HG02885 (cell line): Measurements from ENCODE around the gene NECTIN2.

ENCODE experiments used
- ATAC-seq: cut with Tn5 transposase; IDR thresholded peaks from one replicate; pipeline ENCODE4 v1.9.1; 2021; ENCODE audit warnings: mild to moderate bottlenecking; ENCODE audit not compliant: unreplicated experiment, poor library complexity

The NECTIN2 gene

DNA sequence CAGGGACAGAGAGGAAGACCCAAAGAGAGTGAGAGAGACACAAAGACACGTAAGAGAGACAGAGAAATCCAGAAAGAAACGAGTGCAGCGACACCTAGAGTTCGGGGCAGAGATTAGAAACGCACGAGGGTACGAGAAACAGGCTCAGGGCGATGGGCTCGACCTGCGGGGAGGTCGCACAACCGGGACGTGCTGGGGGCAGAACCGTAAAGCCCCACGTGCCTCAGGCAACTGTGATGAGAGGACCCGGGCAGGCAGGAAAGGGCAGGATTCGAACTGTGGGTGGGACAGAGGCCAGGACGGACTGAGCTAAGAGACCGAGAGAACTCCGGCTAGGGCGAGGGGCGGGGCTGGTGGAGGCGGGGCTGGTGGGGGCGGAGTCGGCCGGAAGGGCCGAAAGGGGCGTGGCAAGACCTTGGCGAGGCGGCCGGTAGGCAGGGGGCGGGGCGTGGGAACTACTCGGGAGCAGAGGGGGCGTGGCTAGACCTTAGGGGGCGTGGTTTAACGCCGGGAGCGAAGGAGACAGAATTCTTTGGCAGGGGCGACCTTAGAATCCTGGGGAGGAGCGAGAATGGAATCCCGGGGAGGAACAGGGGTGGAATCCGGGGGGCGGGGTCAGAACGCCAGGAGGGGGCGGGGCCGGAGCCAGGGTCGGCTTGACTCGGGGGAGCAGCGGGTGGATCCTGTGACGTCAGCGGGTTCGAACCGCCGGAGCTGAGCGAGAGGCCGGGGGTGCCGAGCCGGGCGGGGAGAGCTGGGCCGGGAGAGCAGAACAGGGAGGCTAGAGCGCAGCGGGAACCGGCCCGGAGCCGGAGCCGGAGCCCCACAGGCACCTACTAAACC lies at the start of gene NECTIN2:
TSS of gene NECTIN2 (plus strand) at position 686 of the 843 bp plus-strand sequence. CDS start 229 bp downstream, outside the sequence.
- peak; percentile 44 for ATAC-seq

DNA sequence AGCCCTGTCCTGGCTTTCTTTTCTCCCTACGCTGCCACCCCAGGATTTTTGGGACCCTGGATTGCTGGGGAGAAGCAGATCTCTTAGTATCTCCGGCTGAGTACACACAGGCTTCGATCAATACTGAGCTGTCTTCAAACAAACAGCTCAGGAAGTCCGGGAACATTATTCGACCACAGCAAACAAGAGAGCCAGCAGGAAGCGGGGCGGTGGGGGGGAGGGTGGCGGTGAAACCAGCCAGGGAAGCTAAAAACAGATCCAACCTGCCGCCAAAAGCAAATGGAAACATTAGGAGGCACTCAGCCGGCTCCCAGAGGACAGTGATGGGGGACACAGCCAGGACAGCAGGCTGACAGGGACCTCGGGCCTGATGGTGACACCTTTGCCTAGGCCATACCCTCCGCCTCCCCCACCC lies 49.4 kb upstream of the NECTIN2 start:
- no peak for ATAC-seq

DNA sequence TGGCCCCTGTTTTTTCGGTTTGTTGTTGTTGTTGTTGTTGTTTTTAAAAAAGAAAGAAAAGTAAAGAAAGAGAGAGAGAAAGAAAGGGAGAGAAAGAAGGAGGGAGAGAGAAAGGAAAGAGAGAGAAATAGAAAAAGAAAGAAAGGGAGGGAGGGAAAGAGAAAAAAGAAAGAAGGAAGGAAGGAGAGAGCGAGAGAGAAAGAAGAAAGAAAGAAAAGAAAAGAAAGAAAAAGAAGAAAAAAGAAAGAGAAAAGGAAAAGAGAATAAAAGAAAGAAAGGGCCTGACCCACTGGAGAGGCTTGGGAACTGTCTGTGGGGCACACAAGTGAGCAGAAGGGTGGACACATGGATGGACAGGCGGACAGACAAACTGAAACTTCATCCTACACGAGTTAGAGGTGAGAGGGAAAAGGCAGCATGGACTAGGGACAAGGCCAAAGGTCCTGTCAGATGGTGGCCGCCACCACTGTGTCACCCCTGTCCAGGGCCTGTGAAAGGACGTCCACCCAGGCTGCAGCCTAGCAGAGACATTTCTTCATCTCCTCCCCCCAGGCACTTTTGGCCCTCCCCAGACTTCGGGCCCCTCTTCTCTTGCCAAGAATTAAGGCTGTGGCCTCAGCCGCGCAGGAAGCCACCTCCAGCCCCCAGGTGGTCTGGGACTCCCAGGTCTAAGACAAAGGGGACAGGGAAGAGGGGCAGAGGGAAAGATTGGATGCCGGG lies 46.3 kb upstream of the NECTIN2 start:
- no peak for ATAC-seq

DNA sequence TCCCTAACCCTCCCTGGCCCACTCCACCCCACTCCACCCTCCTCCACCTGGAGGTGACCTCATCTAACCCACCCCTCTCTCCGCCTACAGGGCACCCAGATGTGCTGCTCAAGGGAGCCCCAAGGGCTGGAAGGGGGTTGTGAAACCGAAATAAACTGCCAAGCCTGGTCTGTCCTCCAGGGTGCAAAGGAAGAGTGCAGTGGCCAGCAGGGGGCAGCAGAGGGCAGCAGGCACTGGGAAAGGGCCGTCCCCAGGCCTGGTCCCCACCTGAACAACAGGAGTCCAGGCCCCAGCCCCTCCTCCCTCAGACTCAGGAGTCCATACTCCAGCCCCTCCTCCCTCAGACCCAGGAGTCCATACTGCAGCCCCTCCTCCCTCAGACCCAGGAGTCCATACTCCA lies 45.6 kb upstream of the NECTIN2 start:
- peak; percentile 75 for ATAC-seq

DNA sequence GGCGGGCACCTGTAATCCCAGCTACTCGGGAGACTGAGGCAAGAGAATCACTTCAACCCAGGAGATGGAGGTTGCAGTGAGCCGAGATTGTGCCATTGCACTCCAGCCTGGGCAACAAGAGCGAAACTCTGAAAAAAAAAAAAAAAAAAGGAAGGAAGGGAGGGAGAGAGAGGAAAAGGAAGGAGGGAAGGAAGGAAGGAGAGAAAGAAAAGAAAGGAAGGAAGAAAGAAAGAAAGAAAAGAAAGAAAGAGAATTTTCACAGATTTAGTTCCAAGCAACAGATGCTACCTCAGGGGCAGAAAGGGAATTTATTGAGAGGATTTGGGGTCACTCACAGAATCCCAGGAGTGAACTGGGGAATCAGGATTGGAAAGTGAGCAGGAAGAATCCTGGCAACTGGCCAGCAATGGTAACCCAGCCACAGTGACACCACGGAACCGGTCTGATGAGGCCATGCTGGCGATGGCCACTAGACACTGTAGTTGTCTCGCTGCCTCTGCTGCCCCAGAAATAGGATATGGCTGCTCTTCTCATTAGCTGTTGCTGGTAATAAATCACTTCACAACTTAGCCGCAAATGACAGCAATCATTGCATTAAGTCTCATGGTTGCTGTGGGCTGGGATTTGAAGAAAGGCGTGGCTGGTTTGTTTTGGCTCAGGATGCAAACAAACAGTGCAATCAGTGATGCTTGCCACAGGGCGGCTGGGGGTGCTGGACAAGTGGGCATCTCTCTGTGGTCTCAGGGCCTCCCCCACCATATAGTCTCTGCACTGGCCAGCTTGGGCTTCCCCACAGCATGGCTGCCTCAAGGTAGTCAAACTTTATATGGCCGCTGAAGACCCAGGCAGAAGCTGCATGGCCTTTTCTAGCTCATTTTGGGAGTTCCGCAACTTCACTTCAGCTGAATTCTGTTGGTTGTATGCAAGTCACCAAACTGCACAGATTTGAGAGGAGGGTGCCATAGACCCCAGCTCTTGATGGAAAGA lies 42.4 kb upstream of the NECTIN2 start:
- ATAC-seq = no peak

DNA sequence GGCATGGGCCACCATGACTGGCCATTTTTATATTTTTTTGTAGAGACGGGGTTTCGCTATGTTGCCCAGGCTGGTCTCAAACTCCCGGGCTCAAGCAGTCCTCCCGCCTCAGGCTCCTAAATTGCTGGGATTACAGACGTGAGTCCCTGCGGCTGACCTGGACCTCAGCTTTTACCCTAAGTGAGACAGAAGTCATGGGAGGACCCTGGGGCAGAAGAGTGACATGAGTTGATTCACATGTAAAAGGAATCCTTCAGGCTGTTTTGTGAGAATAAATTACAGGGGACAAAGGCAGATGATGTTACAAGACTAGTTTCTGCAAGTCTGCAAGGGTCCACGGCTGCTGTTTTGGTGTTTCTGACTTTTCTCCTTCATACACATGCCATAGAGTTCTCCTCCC lies 39.8 kb upstream of the NECTIN2 start:
- ATAC-seq = no peak

DNA sequence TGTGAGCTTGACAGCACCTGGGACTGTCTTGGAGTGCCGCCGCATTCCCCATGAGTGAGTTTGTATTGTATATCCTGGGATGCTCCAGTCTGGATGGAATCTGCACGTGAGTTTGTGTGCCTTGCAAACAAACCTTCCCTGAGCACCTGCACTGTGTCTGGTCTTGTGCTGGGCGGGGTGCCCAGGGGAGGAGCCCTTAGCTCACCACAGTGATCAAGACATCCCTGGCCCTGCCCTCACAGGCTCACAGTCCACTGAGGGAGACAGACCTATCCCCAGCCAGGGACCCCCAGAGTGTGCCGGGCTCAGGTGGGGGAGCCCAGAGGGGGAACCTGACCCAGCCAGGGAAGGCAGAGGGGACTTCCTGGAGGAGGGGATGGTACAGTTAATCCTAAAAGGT lies 38.9 kb upstream of the NECTIN2 start:
- ATAC-seq = no peak

DNA sequence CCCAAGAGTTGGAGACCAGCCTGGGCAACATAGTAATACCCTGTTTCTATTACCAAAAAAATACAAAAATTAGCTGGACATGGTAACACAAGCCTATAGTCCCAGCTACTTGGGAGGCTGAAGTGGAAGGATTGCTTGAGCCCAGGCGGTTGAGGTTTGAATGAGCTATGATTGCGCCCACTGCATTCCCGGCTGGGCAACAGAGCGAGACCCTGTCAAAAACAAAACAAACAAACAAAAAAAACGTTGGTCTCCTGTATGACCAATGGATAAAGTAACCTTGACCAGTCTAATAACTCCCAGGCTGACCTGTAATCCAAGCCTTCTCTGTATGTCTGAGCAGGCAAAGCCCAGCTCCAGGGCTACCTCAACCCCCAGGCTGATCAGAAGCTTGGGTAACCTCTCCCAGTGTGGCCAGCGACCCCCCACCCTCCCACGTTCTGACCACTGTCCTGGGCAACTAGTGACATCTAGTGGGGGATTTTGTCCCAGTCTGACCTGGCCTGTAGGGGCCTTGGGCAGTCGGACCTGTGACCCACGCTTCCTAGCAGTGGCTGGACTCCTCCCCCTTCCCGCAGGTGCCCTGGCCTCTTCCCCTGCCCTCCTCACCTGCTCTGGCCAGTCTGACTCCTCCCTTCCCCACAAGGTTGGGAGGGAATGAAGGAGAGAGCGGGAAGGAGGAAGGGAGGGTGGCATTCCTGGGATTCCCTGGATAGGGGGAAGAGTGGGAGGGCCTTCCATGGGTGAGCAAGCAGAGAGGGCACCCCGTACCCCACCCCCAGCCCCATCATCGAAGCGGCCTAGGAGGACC lies 38.2 kb upstream of the NECTIN2 start:
- no peak for ATAC-seq

DNA sequence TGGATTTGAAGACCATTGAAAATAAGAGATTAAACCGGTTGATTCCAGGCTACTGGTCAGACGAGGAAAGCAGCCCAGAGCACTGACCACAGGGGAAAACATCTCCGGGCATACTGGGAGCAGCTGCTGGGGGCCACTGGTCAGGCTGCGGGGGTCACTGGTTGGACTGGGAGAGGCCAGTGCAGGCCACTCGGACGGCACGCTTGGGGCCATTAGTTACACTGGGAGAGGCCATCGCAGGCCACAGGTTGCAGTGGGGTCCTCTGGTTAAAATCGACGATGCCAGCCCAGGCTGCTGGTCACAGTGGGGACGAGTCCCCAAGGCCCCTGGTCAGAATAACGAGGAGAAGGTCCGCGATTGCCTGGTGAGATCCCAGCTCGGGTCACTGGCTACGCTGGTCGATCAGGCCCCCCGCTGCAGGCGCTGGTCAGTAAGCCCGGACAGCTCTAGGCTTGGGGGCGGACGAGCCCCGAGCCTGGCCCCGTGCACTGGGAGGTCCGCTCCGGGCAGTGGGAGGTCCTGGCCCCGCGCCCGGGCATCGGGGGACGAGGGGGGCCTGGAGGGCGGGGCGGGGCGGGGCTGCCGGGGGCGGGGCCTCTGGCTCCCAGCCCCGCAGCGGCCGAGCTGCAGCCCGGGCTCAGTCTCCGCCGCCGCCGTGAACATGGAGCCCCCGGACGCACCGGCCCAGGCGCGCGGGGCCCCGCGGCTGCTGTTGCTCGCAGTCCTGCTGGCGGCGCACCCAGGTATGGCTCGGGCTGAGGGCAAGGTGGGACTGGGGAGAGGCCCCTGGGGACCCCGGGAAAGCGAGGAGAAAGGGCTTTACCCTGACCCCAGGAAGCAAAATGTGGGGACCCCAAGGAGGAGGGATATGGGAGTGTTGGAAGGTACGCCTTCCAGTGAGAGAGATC lies 37.4 kb upstream of the NECTIN2 start, which contains the start of gene BCAM:
TSS of gene BCAM (plus strand) at position 641 of the 909 bp plus-strand sequence. CDS start at position 663, 22 bp downstream.
- ATAC-seq = no peak

DNA sequence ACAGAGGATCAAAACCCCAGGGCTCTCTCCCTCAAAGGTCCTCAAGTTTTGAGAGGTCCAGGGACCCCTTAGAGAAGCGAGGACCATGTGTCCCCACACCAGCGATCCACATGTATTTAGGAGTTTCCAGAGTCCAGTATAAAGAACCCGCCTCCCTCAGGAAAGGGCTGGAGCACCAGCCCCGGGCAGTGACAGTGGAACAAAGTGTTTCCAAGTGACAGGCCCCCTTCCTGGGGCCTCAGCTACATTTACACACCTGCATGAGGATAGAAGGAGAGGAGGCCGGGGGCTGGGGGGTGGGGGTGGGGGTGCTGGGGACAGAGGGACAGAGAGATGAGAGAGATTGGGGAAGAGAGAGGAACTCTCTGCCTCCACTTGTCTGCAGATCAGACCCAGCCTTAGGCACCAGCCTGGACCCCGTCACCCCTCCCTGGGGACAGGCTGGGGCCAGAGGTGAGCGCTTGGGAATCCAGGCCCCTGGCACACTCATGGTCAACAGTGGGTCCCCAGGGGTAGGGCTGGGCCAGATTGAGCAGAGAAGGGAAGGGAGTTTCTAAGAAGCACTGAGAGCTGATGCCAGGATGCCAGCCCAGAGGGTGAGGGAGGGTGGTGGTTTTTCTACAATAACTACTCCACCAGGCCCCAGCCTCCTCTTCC lies 36.4 kb upstream of the NECTIN2 start:
- ATAC-seq = no peak

DNA sequence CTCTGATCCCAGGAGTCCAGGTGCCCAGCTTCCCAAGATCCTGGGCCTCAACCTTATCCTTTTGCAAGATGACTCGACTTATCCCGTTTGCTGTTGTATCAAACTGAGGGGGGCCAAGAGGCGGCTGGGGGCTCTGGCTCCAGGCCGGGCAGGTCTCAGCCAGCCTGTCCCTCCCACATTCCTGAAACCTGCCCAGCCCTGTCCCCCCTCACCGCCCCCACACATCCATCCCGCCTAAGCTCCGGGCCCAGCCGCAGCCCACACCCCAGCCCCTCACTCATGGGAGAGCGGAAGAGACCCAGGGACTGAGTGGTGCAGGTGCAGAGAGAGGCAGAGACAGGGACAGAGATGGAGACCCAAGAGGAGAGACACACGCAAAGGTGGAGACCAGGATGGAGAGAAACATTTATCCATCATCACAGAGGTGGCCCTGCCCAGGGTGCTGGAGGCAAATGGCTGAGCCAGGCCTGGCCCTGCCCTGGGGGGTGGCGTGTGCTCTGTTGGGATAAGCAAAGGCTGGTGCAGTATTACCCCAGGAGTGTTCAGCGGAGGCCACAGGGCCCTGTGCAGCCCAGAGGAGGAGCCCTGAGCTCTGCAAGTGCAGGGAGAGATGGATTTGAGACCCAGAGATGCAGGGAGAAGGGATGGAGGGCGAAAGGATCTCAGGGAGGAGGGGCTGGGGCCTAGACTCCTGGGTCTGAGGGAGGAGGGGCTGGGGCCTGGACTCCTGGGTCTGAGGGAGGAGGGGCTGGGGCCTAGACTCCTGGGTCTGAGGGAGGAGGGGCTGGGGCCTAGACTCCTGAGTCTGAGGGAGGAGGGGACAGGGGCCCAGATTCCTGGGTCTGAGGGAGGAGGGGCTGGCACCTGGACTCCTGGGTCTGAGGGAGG lies 35.6 kb upstream of the NECTIN2 start:
- no peak for ATAC-seq

DNA sequence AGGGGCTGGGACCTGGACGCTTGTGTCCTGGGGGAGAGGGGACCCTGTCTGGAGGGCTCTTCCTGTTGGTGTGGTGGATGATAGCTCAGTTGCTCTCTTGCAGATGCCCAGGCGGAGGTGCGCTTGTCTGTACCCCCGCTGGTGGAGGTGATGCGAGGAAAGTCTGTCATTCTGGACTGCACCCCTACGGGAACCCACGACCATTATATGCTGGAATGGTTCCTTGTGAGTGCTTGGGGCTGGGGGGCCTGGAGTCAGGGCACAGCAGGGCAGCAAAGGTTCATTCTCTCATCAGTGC lies 35.0 kb upstream of the NECTIN2 start:
- no peak for ATAC-seq

DNA sequence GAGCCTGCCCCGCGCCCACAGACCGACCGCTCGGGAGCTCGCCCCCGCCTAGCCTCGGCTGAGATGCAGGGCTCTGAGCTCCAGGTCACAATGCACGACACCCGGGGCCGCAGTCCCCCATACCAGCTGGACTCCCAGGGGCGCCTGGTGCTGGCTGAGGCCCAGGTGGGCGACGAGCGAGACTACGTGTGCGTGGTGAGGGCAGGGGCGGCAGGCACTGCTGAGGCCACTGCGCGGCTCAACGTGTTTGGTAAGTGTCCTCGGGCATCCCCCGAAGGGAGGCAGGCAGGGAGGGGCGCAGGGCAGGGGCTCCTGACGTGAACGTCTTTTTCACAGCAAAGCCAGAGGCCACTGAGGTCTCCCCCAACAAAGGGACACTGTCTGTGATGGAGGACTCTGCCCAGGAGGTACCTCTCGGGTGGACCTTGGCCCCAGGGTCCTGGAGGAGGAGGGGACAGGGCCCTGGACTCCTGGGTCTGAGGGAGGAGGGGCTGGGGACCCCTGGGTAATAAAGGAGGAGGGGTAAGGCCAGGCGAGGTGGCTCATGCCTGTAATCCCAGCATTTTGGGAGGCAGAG lies 33.9 kb upstream of the NECTIN2 start:
- no peak for ATAC-seq

DNA sequence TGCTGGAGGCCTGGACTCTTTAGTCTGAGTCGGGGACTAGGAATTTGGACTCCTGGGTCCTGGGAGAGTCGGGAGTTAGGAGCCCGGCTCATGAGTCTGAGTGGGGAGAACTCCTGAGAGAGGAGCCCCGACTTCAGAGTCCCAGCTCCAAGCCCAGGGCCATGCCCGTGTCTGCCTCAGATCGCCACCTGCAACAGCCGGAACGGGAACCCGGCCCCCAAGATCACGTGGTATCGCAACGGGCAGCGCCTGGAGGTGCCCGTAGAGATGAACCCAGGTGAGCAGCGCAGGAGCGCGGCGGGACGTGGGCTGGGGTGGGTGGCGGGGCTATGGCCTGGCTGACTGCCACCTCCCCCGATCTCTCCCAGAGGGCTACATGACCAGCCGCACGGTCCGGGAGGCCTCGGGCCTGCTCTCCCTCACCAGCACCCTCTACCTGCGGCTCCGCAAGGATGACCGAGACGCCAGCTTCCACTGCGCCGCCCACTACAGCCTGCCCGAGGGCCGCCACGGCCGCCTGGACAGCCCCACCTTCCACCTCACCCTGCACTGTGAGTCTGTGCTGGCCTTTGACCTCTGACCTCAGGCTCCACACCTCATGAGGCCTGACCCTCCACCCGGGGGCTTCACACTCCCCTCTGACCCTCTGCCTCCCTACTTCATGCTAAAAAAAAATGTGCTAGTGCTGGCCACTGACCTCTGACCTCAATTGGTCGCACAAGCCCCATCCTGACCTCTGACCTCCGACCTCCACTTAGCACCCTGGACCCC lies 32.8 kb upstream of the NECTIN2 start:
- ATAC-seq = no peak

DNA sequence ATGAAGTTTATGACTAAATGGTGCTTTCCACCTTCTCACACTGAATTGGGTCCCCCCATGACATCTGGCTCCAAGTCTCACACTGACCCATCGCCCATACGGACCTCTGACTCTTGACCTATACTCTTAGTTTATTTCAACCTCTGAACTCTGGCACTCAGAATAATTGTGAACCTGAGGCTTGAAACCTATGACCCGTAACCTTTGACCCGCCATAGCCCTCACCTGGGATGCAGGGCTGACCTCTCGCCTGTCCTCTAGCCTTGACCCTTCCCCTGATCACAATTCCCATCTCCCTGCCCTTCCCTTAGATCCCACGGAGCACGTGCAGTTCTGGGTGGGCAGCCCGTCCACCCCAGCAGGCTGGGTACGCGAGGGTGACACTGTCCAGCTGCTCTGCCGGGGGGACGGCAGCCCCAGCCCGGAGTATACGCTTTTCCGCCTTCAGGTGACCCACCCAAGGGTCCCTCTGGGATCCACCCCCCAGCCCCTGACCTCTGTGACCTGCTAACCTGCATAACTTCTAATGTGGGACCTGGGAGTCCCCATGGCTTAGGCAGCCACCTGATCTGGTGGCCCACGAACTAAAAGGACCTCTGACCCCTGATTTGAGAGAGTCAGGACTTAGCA lies 32.1 kb upstream of the NECTIN2 start:
- no peak for ATAC-seq

DNA sequence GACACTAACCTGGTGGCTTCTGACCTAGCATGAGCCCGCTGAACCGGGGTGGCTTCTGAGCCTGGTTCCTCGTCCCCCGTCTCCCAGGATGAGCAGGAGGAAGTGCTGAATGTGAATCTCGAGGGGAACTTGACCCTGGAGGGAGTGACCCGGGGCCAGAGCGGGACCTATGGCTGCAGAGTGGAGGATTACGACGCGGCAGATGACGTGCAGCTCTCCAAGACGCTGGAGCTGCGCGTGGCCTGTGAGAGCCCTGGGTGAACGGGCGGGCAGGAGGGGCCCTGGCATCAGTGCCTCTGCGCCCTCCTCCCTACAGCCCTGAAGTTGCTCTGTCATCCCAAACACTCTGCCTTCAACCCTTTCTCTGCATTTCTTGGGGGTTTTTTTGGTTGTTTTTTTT lies 31.6 kb upstream of the NECTIN2 start:
- ATAC-seq = no peak
